HL-60/S4 treated with retinoic acid at 250 ng/mL for 4 days and 3 days (cell line): Measurements from ENCODE around the gene MLLT6.
"Not testable (repeated sequence)": the region's sequence is repeated elsewhere in the genome, so short reads cannot be mapped to it uniquely, and the experiment has no call there.

Source experiments
- in situ Hi-C: fragments of 300-500 bp; cut with MboI; formaldehyde crosslinking; loops from 2 replicates; pipeline ENCODE4 v1.7.0; 2022; ENCODE audit warnings: low sequenced_read_pairs

MLLT6 gene

DNA sequence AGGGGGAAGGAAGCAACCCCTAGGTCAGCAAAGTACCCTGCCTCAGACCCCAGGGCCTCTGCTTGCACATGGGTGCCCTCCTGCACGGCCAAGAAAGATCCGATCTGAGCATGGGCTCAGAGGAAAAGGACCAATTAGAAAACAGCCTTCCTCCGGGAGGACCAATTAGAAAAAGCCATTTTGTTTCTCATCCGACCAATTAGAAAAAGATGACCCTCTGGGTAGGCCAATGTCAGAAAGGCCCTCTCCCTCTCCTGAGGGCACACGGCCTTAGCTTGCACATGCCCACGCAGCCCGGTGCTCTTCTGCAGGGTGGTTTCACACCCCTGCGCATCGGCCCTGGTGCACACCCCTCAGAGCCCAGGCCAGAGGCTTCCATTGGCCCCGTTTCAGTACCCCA, 20.0 kb downstream of the MLLT6 start:
- in situ Hi-C loops = no loop called here

DNA sequence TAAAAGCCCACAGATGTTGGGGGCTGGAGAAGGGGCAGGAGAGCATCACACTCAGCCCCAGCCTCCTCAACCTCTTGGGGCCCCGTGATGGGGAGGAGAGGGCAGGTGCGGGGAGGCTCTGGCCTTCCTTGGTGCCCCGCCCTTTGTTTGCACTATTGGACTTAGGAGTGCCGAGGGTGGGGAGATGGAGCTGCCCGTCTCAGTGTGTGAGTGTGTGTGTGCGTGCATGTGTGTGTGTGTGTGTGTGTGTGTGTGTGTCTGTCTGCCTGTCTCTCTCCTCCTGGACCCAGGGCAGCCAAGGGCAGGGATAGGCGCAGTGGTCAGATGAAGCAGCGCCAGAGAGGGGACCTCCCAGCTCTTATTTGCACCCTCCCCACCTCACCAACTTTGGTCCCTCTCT, 21.1 kb downstream of the MLLT6 start:
- in situ Hi-C loops = not testable (repeated sequence)

DNA sequence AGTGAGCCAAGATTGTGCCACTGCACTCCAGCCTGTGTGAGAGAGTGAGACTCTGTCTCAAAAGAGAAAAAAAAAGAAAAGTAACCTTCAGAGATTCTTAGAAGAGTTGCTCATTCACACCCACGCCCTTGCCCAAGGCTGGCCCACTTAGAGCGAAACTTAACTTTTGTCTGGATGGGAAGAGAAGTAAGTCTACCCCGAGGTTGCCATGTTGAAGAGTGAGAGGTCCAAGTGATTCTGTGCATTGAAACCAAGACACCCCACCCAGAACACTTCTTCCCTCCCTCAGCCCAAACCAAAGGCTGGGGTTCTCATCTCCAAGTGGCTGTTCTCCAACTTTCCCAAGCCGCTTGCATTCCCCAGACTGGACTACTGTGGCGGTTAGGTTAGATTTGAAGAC, 22.7 kb downstream of the MLLT6 start:
- in situ Hi-C loops = no loop called here

DNA sequence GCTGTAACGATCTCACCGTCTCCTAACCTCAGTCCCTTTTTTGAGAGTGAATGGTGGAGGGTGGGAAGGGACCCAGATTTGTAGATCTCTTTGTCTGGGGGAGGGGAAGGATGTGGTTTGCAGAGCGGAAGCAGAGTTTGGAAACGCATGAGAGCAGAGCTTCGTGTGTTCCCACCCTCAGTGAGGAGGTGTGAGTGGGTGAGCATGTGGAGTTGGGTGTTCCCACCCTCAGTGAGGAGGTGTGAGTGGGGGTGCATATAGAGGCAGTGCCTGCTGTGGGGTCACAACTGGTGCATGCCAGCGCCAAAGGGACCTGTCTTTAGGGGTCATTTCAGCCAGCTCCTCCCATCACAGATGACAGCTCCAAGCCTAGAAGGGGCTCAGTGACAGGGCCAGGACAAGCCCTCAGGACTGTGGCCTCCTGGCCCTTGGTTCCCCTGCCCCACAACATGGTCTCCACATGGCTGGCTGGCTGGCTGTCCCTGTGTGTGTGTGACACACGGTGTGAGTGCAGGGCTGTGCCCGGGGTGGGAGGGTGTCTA, 23.3 kb downstream of the MLLT6 start:
- in situ Hi-C loops = no loop called here

DNA sequence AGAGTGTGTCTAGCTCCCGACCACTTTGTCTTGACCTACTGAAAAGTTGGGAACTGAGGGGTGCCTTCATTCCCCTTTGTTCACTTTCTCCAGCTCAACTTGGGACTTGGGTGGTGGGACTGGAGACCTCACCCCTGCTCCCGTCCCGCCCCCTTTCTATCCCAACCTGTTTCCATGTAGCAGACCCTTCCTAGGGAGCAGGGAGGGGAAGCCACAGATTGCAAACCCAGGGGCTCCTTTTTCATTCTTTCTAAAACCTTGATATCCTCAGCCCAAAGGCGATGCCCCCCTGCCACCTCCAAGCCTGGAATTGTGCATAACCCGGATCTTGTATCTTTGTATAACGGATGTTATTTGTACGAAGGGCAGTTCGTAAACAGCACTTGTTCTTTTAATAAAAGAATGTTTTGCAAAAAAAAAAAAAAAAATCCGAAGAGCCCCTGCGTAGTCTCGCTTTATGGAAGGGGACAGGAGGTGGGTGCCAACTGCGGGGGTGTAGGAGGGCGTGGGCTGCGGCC, 24.4 kb downstream of the MLLT6 start:
- in situ Hi-C loops = no loop called here

DNA sequence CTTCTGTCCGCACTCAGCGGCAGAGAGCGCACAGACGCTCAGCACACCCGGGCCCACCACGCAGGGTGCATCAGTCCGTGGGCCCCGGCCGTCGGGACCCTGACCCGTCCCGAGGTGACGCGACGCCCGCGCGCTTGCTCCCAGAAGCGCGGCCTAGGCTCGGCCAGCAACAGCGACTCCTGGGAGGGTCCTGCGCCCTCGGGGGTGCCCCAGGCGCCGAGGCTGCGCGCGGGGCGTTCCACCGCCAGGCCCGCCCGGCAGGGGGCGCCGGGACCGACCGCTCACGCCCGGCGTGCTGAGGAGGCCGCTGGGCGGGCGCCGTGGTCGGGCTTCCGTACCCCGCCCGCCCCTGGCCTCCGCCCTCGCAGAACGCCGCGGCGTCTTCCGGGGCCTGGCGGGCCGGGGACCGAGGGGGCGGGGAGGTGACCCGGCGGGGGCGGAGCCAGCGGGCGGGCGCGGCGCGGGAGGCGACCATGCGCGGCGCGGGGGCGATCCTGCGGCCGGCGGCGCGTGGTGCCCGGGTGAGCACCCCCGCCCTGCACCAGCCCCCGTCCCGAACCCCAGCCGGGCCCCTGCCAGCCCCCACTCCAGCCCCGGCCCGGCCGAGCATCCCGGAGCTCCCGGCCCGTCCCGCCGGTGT, 24.9 kb downstream of the MLLT6 start, which contains the start of gene CISD3:
Gene CISD3 (plus strand): TSS at position 456 of the 640 bp plus-strand sequence. CDS start 18 bp downstream, at position 474.
- in situ Hi-C loops = no loop called here

DNA sequence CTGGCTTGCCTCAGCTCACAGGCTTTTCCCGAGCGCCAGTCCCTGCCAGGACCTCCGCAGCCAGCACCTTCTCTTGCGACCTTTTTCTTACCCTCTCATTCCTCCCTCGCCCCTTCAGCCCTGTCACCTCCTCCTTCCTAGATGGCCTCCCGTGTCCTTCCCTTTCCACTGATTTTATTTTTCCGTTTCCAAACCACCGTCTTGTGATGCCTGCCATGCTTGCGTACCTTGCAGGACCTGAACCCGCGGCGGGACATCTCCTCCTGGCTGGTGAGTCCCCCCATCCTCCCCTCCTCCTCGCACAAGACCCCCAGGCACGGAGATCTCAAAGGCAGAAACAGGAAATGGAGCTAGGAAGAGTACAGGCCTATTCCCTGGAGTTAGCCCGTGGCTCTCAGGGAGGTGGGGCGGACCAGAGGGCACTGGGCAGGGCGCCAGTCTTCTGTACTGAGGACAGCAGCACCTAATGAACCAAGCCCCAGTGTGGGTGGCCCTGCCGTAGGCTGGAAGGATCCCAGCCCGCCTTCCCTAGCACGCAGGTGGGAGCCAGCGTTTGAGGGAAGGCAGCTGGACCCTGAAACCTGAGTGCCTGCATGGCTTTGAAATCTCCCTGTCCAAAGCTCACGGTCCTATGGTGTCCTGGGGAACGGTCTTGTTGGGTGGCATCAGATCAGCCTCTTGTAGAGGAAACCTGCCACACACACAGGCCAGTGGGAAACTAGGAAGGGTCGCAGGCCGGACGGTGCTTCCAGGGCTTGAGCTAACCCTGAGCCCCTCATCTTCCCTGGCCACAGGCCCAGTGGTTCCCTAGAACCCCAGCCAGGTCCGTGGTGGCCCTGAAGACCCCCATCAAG, 25.7 kb downstream of the MLLT6 start:
- in situ Hi-C loops = no loop called here

DNA sequence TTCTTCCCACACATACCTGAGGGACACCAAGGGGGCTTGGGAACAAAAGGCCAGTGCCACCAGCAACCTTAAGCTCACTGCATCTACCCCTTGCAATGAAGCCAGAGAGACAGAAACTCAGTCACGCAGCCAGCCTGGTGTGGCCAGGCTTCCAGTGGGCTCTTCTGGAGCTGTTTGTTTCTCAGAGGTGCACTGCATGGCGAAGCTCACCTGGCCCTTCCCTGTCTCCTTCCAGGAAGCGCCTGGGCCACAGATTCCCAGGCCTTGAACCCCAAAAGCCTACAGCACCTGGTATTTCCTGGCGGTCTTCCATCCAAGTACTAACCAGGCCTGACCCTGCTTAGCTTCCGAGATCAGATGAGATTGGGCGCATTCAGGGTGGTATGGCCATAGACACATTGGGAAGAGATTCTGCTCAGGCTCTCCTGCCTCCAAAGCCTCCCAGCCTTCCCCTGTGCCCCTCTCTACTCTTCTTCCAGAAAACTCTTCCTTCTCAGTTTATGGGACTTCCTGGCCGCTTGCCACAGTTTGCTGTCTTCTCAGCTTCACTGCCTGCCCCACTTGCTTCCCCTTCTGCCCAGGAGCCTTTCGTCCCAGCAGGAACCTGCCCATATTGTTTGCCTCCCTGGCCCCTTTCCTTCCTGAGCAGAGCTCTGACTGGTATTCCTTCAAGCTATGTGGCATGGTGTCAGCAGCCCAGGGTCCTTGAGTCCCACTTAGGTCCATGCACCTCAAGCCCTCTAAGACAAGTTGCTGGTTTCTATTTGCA, 26.6 kb downstream of the MLLT6 start:
- in situ Hi-C loops = no loop called here

DNA sequence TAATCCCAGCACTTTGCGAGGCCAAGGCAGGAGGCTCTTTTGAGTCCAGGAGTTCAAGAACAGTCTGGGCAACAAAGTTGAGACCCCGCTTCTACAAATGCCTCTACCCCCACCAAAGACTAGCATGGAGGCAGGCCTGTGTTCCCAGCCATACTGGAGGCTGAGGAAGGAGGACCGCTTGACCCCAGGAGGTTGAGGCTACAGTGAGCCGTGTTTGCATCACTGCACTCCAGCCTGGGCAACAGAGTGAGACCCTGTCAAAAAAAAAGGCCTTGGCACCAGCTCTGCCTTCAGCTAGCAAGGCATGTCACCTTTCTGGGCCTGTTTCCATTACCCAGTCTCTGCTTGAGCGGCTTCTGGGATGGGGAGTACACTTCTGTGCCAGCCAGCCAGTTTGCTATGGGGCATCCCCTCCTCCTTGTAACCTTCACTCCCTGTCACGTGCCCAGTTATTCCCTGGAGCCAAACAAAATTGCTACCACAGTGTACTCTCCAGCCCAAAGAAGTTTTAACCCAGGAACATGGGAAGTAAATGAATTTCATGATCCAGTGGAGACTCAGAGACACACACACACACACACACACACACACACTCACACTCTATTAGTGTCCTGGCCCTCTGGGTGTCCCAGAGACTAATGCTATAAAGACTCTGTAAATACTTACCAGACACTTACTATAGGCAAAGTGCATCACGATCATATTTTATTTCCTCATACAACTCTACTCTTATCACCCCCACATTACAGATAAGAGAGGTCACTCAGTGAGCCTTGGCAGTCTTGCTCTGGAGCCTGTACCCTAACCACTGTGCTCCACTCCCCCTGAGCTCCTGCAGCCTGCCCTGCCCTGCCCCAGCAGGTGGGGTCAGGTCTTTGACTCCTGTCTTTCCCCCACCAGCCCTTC, 27.6 kb downstream of the MLLT6 start:
- in situ Hi-C loops = no loop called here

DNA sequence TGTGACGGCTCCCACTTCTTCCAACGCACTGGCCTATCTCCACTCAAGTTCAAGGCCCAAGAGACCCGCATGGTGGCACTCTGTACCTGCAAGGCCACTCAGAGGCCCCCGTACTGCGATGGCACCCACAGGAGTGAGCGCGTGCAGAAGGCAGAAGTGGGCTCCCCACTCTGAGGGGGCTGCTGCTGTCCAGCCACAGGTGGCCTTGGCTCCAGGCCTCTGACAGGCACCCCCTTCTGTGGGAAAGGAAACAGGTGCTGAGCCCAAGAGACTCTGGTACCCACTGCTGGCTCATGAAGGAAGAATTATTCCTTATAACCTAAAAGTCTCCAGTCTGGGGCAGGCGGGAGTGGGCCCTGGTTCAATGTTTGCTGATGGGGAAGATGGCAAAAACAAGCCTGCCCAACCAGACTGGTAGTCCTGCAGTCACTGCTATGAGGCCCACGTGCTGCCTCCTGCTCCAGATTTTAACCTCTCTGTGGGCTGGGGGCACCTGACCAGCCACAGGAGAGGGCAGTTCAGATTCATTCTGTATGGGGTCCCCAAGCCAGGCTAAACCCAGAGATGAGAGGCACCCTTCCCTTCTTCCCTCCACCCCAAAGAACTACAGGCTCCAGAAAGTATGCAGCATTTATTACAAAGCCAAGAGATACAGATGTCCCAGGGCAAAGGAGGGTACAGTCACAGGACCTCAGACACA, 28.4 kb downstream of the MLLT6 start:
- in situ Hi-C loops = no loop called here

DNA sequence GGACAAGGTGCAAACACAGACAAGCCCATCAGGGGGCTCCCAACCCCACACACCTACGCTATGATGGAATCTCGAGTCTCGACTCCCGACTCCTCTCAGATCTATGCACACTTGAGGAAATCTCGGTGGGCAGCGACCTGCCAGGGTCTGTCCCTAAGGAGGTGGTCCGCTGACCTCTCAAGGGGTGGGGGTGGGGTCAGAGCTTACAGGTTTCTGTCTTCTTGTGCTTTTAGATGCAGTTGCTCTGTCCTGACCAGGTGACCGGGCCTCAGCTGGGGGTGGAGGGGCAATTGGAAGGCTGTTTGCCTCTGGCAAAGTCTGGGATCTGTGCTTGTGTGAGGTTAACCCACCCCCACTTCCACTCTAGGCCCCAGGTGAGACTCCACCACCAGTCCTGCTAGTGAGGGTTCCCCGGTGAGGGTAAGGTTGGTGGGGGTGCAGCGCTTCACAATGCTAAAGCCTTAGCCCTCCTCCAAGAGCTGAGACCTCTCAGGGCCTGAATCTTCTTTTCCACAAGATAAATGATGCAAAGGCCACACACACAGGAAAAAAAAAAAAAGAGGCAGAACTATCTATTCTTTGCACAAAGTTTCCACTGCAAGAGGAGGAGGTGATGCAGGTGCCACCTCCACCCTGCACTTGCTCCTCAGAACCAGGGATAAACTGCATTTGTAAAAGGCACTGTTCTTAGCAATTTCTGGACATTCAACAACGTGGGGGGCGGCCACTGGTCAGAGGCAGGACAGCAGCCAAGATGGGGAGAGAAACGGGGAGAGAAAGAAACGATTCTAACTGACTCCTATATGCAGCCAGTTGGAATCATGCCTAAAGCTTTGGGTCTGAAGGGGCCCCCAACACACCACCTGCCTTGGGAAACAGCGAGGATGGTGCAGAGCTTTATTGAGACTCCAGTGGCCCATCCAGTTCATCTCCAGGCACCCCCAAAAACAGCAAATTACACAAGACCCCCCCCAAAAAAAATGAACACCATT, 29.2 kb downstream of the MLLT6 start:
- in situ Hi-C loops = no loop called here

DNA sequence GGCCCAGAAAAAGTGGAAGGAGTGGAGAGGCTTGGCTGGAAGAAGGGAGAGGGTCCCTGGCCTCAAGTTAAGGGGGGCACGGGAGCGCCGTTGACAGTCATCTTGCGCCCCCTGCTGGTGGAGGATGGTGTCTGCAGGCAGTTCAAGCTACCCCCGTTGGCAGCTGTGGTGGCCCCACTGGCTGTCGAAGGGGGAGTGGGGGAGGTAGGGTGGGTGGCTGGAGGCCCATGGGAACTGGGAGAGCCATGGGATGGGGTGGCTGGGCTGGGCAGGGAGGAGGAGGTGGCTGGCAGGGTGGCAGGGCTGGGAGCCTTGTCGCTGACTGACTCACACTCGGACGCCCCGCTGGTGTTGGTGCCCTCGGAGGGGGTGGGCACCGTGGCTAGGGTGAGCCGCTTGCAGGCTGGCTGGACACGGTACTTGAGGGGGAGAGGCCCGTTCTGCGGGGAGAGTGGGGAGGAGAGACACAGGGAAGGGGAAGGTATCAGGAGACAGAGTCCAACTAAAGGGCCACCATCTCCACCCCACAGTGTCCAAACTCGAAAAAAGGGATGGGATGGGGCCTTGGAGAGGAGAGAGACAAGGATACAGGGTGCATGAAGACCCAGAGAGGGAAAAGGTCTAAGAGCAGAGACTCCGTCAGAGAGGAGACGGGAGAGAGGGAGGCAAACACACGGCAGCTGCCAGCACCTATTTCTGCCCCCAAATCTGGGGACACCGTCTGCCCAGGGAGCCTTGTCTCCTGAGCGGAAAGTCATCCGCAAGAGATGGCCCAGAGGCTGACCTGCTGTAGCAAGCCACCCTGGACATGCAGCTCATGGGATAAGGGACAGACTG, 30.3 kb downstream of the MLLT6 start:
- in situ Hi-C loops = no loop called here

DNA sequence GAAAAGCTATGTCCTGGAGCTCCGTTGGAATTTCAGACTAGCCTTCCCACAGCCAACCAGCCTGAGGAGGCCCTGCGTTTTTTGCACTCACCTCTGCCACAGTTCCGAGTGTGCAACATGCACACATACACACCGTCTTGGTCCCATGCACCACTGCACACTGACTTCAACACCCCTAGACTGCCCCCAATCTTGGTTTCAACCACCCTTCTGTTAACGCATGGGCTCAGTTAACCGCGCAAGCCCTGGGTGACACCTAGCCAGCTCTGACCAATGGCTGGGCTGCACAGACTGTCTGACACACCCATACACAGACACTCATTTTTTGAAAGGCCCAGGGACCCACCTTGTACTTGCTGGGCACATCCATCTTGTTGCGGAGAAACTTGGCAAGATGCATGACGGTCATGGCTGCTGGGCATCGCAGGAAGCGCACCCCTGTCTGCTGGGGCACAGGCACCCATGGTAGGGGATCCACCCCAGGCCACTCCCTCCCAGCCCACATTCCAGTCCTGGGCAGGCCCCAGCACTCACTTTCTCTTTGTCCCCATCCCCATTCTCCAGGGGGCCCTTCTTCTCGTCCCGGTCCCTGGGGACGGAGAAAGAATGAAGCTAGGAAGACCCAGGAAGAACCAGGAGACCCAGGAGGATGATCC, 33.1 kb downstream of the MLLT6 start:
- in situ Hi-C loops = no loop called here

DNA sequence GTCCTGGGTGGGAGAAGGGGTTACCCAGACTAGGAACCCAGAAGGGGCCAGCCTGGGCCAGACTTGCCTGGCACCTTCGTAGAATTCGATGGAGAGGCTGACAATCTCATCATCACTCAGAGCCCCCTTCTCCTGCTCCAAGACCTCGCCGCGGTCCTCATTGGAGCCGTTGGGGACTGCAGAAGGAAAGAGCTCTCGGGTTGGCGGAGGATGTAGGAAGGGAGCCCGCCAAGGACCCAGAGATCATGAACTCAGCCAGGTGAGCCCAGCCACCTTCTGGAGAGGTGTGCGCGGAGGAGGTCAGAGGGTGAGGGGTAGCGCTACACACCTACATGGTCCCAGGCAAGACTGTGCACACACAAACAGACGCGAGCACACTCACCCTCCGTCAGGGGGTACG, 33.6 kb downstream of the MLLT6 start:
- in situ Hi-C loops = no loop called here

DNA sequence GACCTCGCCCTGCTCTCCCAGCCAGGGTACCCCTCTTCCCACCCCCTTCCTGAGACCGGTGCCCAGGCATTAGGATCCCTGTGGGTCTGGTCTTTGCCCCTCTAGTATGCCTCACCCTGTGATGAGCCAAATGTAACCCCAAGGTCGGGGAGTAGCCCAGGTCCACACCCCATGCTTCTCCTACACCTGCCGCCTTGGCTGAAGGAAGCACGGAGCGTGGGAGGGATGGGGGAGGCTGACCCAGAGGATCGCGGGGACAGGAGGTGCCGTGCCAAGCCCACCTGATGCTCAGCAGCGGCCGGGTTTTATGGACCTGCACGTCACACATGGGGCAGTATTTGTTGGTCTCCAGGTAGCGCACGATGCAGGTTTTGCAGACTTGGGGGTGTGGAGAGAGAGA, 34.2 kb downstream of the MLLT6 start:
- in situ Hi-C loops = no loop called here

DNA sequence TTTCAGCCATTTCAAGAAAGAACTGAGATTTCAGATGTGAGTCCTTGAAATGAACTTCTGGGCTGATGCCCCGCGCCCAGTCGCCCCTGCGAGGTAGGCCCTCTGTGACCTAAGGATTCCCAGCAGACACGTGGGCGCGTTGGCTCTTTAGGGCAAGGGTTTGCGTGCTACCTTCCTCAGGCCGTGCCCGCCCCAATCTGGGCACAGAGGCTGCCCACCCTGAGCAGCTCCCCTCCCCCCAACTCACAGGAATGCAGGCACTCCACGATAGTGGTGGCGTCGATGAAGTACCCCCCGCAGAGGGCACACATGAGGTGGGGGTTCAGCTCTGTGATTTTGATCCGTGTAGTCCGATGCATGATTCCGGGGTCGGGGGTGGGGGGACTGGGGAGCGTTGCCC, 35.0 kb downstream of the MLLT6 start:
- in situ Hi-C loops = no loop called here

DNA sequence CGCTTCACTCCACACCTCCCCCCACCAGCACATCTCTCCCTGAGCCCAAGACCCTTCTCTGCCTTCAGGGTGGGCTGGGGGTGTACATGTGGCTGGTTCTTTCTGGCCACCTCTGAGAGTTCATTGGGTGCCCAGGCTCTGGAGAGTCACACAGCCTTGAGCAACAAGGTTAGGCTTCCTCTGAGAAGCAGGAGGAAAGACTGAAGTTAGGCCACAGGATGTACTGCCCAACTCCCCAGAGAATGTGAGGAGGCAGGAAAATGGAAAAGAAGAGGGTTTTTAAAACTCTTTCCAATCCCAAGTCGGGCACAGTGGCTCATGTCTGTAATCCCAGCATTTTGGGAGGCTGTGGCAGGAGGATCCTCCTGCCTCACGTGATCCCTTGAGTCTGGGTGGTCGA, 35.7 kb downstream of the MLLT6 start:
- in situ Hi-C loops = no loop called here
